Activated T-helper 17 cell treated with anti-CD3 and anti-CD28 coated beads, Interleukin-2, amount 50 U/mL, for 72 hours (primary cell): ENCODE results near the gene MED22. TPM values are rescaled to one million over a fixed set of nuclear protein-coding genes. Genes with fewer than 3 reads are reported as not detected.
A peak's percentile ranks its signal among the peaks of the same experiment; 100 is the strongest.

Experiments
- ATAC-seq: fragments of 150-1000 bp; cut with Tn5 transposase; replicated peaks from 2 replicates; pipeline ENCODE4 v1.10.0; 2021; ENCODE audit warnings: mild to moderate bottlenecking, moderate library complexity
- H3K27ac Mint-ChIP-seq: one replicate; pipeline ENCODE4 v1.8.0; 2022; ENCODE audit warnings: mixed read lengths
- H3K27me3 Mint-ChIP-seq: one replicate; pipeline ENCODE4 v1.8.0; 2022; ENCODE audit warnings: mixed read lengths
- H3K36me3 Mint-ChIP-seq: one replicate; pipeline ENCODE4 v1.8.0; 2022; ENCODE audit warnings: low read depth, mild to moderate bottlenecking, mixed read lengths
- H3K4me1 Mint-ChIP-seq: one replicate; pipeline ENCODE4 v1.8.0; 2022; ENCODE audit warnings: mixed read lengths
- H3K4me3 Mint-ChIP-seq: one replicate; pipeline ENCODE4 v1.8.0; 2022; ENCODE audit warnings: mild to moderate bottlenecking, mixed read lengths
- H3K9me3 Mint-ChIP-seq: one replicate; pipeline ENCODE4 v1.8.0; 2022; ENCODE audit warnings: mixed read lengths
- total RNA-seq, 2 donors: library from RNA; stranded (reverse); gene quantifications; one replicate each; pipeline ENCODE4 v1.2.3, GENCODE V29; 2022

Gene MED22
- total RNA-seq, 2 donors from 2014 or later, result 21.3 to 29.9 TPM

DNA sequence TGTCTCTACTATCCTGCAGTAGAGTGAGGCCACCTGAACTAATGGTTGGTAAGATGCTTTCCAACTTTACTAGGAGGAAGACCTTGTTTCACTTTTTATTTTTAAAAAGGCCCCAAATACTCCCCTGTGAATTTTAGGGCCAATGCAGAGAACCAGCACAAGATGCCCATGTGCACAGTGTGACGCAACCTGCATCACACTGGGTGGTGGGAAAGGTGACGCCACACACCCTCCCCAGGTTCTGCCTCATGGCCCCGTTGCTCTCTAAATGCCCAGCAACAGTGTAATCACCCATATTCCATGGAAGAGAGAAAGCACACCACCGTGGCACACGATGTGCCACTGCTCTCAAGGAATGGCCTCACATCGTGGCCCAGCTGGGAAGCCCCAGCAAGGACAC is 21.5 kb upstream of the MED22 start:
- ATAC-seq, result no peak
- H3K4me3 Mint-ChIP-seq, result peak overlapping the region; percentile 94
- H3K36me3 Mint-ChIP-seq, result peaks cover 99% of the 10 kb centered on the region
- H3K4me1 Mint-ChIP-seq, result peaks cover 38% of the 10 kb centered on the region
- H3K9me3 Mint-ChIP-seq, result no peaks in the 10 kb centered on the region
- peak overlapping the region; percentile 92 for H3K27ac Mint-ChIP-seq
- H3K27me3 Mint-ChIP-seq, result no peaks in the 10 kb centered on the region

DNA sequence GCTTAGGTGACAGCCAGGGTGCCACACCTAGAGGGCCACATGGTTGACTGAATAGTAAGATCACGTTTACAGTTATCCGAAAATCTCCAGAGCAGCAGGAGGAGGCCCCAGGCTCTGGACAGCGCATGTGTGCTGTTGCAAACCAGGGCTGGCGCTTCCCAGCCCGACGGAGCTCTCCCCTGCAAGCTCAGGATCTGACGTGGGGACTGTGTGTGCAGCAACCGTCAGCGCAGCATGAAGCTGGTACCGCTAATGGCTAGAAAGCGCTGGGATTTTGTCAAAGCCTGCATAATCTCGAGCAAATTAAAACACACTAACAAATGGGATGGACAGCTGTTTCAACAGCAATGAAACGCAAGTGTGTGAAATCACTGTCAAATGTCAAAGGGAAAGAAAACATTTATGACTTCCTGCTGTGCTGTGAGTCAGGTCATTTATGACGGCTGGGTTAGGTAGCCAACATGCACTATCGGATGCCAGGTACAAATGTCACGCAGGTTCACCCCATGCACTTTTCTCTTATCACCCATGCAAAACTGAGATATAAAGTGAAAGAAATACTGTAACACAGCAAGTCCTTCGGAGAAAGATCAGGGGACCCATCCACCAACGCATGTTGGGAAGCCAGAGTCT is 20.4 kb upstream of the MED22 start:
- H3K27ac Mint-ChIP-seq, result peak overlapping the region; percentile 92

GRCh38 chr9:133367778-133368177 is 19.8 kb upstream of the MED22 start:
- peak overlapping the region; percentile 94 for H3K4me3 Mint-ChIP-seq

More for the DNA sequence above, 20.4 kb upstream of the MED22 start:
- Mint-ChIP-seq H3K27me3 (no peaks in the 10 kb centered on the region), H3K36me3 (peaks cover 99% of the 10 kb centered on the region), H3K9me3 (no peaks in the 10 kb centered on the region), H3K4me3 (peak overlapping the region; percentile 94), H3K4me1 (peaks cover 38% of the 10 kb centered on the region)
- no peak for ATAC-seq

GRCh38 chr9:133367221-133367620 is 19.3 kb upstream of the MED22 start:
- Mint-ChIP-seq H3K27me3 (no peaks in the 10 kb centered on the region), H3K36me3 (peaks cover 99% of the 10 kb centered on the region), H3K4me1 (peaks cover 31% of the 10 kb centered on the region), H3K27ac (no peak overlapping the region), H3K9me3 (no peaks in the 10 kb centered on the region), H3K4me3 (no peak overlapping the region)
- no peak for ATAC-seq

More at GRCh38 chr9:133367778-133368177, 19.8 kb upstream of the MED22 start:
- Mint-ChIP-seq H3K9me3 (no peaks in the 10 kb centered on the region), H3K36me3 (peaks cover 99% of the 10 kb centered on the region), H3K27ac (no peak overlapping the region), H3K4me1 (peaks cover 36% of the 10 kb centered on the region), H3K27me3 (no peaks in the 10 kb centered on the region)
- no peak for ATAC-seq

- H3K4me3 Mint-ChIP-seq, result no peak overlapping the region
- no peaks in the 10 kb centered on the region for H3K27me3 Mint-ChIP-seq
- no peak overlapping the region for H3K27ac Mint-ChIP-seq
- H3K9me3 Mint-ChIP-seq, result no peaks in the 10 kb centered on the region
- peaks cover 37% of the 10 kb centered on the region for H3K4me1 Mint-ChIP-seq
- ATAC-seq, result no peak
- peaks cover 100% of the 10 kb centered on the region for H3K36me3 Mint-ChIP-seq
These were observed 18.5 kb upstream of the MED22 start for GRCh38 chr9:133366435-133366834.

GRCh38 chr9:133362359-133363044 is 14.6 kb upstream of the MED22 start:
- H3K4me1 Mint-ChIP-seq, result peaks cover 35% of the 10 kb centered on the region
- H3K27ac Mint-ChIP-seq, result peak overlapping the region; percentile 55
- ATAC-seq, result no peak
- H3K36me3 Mint-ChIP-seq, result peaks cover 98% of the 10 kb centered on the region
- H3K27me3 Mint-ChIP-seq, result no peaks in the 10 kb centered on the region
- no peaks in the 10 kb centered on the region for H3K9me3 Mint-ChIP-seq
- H3K4me3 Mint-ChIP-seq, result no peak overlapping the region

DNA sequence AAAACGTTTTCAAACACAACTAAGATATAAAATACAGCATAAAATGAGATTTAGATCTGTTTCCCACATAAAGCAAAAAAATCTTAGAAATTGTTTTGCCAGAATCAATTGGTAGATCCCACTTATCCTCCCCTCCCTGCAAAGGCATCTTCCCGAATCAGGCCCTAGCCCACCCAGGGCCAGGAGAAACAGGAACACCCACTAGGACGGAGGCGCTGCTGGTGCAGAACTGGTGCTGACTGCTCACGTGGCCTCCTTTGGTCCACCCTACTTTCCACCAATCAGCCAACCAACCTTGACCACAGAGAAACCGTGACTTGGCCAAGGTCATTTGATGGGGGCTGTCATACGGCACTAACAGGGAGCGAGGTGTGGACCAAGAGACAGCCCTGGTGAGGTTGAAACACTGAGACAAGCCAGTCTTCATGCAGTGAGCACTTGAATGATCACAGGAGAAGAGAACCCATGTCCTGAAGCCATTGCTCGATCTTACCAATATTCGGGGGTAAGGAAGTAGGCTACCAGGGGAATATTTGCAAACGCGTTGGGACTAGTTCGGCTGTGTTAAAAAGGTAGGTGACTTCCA is 13.7 kb upstream of the MED22 start:
- peak overlapping the region; percentile 55 for H3K27ac Mint-ChIP-seq
- H3K36me3 Mint-ChIP-seq, result peaks cover 90% of the 10 kb centered on the region
- H3K4me3 Mint-ChIP-seq, result peak overlapping the region; percentile 41
- ATAC-seq, result no peak
- H3K4me1 Mint-ChIP-seq, result peaks cover 35% of the 10 kb centered on the region
- H3K9me3 Mint-ChIP-seq, result no peaks in the 10 kb centered on the region
- no peaks in the 10 kb centered on the region for H3K27me3 Mint-ChIP-seq

GRCh38 chr9:133360400-133361393 is 12.8 kb upstream of the MED22 start:
- H3K4me1 Mint-ChIP-seq, result peaks cover 35% of the 10 kb centered on the region
- no peaks in the 10 kb centered on the region for H3K27me3 Mint-ChIP-seq
- H3K36me3 Mint-ChIP-seq, result peaks cover 80% of the 10 kb centered on the region
- peak; percentile 20 for ATAC-seq
- H3K4me3 Mint-ChIP-seq, result peak overlapping the region; percentile 41
- H3K27ac Mint-ChIP-seq, result peak overlapping the region; percentile 55
- no peaks in the 10 kb centered on the region for H3K9me3 Mint-ChIP-seq

DNA sequence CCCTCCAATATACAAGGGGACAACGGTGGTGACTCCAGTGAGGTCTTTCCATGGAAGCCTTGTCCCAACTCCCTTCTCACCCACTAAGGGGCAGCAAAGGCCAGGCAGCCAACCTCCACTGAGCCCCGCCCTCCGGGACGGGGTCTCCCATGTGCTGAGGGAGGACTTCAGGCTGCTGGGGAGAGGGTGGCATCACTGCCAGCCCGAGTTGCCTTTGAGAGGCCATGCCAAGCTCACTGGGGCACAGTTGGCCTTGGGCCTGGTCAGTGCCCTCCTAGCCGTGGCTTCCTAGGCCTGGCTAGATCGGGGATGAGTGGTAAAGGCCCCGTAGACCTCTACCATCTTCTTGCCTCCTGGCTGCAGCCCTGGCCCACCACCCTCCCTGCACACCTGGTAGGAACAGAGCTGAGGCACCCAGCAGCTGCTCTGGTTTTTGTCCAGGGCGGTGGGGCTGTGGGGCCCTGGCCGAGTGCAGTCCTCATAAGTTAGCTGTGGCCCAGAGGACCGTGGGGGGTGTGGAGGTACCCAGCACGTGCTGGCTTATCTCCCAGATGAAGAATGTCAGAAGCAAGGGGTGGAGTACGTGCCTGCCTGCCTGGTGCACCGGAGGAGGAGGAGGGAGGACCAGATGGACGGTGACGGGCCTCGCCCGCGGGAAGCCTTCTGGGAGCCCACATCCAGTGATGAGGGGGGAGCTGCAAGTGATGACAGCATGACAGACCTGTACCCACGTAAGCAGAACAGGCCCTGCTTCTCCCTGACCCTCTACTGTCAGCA is 11.7 kb upstream of the MED22 start:
- H3K4me1 Mint-ChIP-seq, result peaks cover 35% of the 10 kb centered on the region
- no peak for ATAC-seq
- H3K36me3 Mint-ChIP-seq, result peaks cover 69% of the 10 kb centered on the region
- peak overlapping the region; percentile 77 for H3K4me3 Mint-ChIP-seq
- H3K9me3 Mint-ChIP-seq, result no peaks in the 10 kb centered on the region
- no peaks in the 10 kb centered on the region for H3K27me3 Mint-ChIP-seq
- peak overlapping the region; percentile 55 for H3K27ac Mint-ChIP-seq

DNA sequence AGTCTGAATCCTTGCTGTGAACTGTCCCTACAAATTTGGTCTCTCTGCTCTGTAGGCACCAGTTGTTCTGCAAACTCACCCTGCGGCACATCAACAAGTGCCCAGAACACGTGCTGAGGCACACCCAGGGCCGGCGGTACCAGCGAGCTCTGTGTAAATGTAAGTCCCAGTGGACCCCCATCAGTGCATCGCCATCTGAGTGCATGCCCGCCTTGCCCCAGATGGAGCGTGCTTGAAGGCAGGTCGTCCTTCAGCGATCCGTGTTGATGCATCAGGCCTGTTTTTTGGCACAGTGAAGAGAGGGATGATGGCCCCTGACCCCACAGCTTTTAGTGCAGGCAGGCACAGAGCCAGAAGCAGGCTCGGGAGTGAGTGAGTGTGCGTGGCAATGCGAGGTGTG is 9.7 kb upstream of the MED22 start:
- H3K36me3 Mint-ChIP-seq, result peaks cover 59% of the 10 kb centered on the region
- no peaks in the 10 kb centered on the region for H3K9me3 Mint-ChIP-seq
- H3K4me3 Mint-ChIP-seq, result peak overlapping the region; percentile 77
- no peak for ATAC-seq
- H3K27ac Mint-ChIP-seq, result peak overlapping the region; percentile 55
- peaks cover 41% of the 10 kb centered on the region for H3K4me1 Mint-ChIP-seq
- H3K27me3 Mint-ChIP-seq, result no peaks in the 10 kb centered on the region

DNA sequence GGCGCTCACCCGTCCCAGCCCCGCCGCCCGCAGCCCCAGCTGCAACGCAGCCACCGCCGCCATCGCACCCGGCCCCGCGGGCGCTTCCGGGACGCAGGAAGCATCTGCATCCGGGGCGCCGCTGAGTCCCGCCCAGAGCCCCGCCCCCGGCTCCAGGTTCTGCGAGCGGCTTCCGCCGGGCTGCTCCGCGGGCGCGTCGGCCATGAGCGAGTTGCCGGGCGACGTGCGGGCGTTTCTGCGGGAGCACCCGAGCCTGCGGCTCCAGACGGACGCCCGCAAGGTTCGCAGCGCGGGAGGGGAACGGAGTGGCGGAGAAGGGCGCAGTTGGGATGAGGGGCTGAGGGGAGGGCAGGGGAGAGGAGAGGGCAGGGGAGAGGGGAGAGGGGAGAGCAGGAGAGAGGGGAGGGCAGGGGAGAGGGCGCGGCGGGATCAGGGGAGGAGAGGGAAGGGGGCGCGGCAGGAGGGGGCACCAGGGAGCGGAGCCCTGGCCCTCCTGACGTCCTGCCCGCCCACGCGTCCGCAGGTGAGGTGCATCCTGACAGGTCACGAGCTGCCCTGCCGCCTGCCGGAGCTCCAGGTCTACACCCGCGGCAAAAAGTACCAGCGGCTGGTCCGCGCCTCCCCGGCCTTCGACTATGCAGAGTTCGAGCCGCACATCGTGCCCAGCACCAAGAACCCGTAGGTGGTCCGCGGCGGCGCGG is 8.6 kb upstream of the MED22 start, which contains the start of the genes SURF1 and SURF2:
SURF1 (minus strand) TSS at position 97 of the 701 bp plus-strand sequence; CDS start at position 63, 34 bp downstream.
SURF2 (plus strand) TSS at position 160 of the 701 bp plus-strand sequence; CDS start at position 203, 43 bp downstream.
- H3K27ac Mint-ChIP-seq, result peak within 1 kb of the TSS; percentile 77
- no peaks in the 10 kb centered on the region for H3K27me3 Mint-ChIP-seq
- ATAC-seq, result peak; percentile 91
- no peaks in the 10 kb centered on the region for H3K9me3 Mint-ChIP-seq
- H3K4me1 Mint-ChIP-seq, result peaks cover 34% of the 10 kb centered on the region
- H3K4me3 Mint-ChIP-seq, result peak within 1 kb of the TSS; percentile 77
- H3K36me3 Mint-ChIP-seq, result peaks cover 58% of the 10 kb centered on the region

DNA sequence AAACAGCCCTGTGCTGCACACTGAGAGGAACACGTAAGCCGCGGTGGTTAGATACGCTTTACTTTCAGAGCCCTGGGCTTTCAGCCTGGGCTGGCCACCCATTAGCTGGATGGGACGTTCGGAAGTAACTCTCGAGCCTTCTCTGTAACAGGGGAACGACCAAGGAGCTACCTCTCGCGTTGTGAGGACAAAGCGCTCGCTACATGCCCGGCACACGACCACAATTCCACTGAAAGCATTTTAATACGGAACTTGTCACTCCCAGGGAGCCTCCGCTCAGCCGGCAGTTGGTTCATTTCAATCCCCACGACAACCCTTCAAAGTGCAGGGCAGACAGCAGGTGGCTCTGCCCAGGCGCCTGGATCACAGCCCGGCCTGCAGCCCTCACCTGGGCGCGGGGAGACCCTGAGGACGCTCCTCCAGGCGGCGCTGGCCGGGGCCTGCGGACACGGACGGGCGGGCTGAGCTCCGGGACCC is 8.0 kb upstream of the MED22 start:
- Mint-ChIP-seq H3K4me3 (peak overlapping the region; percentile 77), H3K27me3 (no peaks in the 10 kb centered on the region), H3K27ac (peak overlapping the region; percentile 77), H3K36me3 (peaks cover 58% of the 10 kb centered on the region), H3K4me1 (peaks cover 28% of the 10 kb centered on the region), H3K9me3 (no peaks in the 10 kb centered on the region)
- ATAC-seq, result peak; percentile 42

- H3K4me1 Mint-ChIP-seq, result peaks cover 26% of the 10 kb centered on the region
- H3K36me3 Mint-ChIP-seq, result peaks cover 58% of the 10 kb centered on the region
- H3K9me3 Mint-ChIP-seq, result no peaks in the 10 kb centered on the region
- peak overlapping the region; percentile 77 for H3K4me3 Mint-ChIP-seq
- no peak for ATAC-seq
- H3K27me3 Mint-ChIP-seq, result no peaks in the 10 kb centered on the region
- no peak overlapping the region for H3K27ac Mint-ChIP-seq
These were observed 6.8 kb upstream of the MED22 start for GRCh38 chr9:133354766-133355165.
